ENCODE measurements around the gene PLCD4. TPM values are rescaled to one million over a fixed set of nuclear protein-coding genes. Genes with fewer than 3 reads are reported as not detected.

The PLCD4 gene
- total and polyA plus RNA-seq, 2 experiments from 2014 or later = 1.3 to 1.6 TPM

DNA sequence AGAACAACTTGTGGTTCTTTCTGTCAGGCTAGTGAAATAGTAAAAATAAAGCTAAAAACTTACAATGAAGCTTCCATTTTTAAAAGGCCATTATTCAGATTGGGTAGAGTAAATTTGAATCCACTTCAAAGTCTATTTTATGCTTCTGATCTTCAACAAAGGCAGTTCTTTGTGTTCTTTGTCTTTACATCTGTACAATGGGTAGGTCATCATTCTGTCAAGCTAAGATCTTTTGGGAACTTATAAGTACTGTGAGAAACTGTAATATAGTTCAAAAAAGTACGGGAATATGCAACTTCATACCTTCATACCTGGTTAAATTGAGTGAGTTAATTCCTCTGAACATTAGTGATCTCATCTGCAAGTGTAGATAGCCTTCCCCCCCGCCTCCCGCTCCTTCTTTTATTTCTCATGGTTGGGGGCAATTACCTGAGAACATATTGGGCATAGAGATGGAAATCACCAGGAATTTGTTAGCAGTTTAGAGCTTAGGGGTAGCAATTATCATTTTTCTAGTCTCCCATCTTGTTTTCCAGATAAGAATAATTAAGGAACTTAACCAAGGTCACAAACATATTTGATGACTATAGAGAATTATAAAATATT is 29.3 kb upstream of the PLCD4 start:
- WGBS, 2 experiments (ENCODE audit: low coverage in 1 of 2, low lambda C conversion rate in 2 of 2, missing lambda C conversion rate in 2 of 2) = 100% methylated on average over 3 of the region's 3 CpGs

DNA sequence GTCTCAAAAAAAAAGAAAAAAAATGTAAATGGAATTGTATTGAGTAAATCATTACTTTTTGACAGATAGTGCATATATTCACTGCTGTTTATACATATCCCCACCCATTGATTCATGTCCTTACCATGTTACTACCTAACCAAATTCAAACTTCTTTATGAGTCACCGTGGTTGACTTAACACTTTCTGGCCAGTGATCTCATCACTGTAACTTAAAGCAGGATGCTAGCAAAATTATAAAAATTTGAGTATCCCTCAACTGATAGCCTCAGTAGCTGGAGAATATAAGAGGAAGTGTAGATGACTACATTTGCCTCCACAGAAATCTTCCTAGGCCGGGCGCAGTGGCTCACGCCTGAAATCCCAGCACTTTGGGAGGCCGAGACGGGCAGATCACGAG is 25.6 kb upstream of the PLCD4 start:
- Histone ChIP-seq H3K4me1 (ENCODE audit: insufficient read depth) (peaks cover 18% of the 10 kb centered on the region), H3K4me3 (no peak overlapping the region), H2AFZ (no peak overlapping the region), H3K9me2 (ENCODE audit: insufficient read depth) (no peaks in the 10 kb centered on the region), H3K36me3 (ENCODE audit: low read depth) (peaks cover 40% of the 10 kb centered on the region), H3K4me2 (ENCODE audit: unreplicated experiment) (peak overlapping the region; percentile 24), H3F3A (ENCODE audit: insufficient read depth) (peaks cover 21% of the 10 kb centered on the region), H4K20me1 (ENCODE audit: insufficient read depth) (no peaks in the 10 kb centered on the region), H3K9me3 (ENCODE audit: low read depth) (no peaks in the 10 kb centered on the region), H3K9ac (peak overlapping the region; percentile 30; the same call in 1 of the 2 replicates), H3K27ac (peak overlapping the region; percentile 57), H3K79me2 (ENCODE audit: insufficient read depth) (peaks cover 80% of the 10 kb centered on the region), H3K27me3 (replicated peaks; ENCODE audit: insufficient read depth) (no peaks in the 10 kb centered on the region)
- DNase-seq = peak; percentile 94
- in situ Hi-C loops (cut with MboI) = no loop called here
- TF ChIP-seq EZH2 (IDR thresholded peaks at IDR 0.05; ENCODE audit: insufficient read depth, poor library complexity, severe bottlenecking) (no peak), EZH2phosphoT487 (IDR thresholded peaks at IDR 0.05; ENCODE audit: insufficient read depth, low read depth) (no peak)
- WGBS, 2 experiments (ENCODE audit: low coverage in 1 of 2, low lambda C conversion rate in 2 of 2, missing lambda C conversion rate in 2 of 2) = 55 to 65% methylated on average over 7 of the region's 7 CpGs

More for the DNA sequence above, 29.3 kb upstream of the PLCD4 start:
- Histone ChIP-seq H3K4me3 (no peak overlapping the region), H3K36me3 (ENCODE audit: low read depth) (peaks cover 31% of the 10 kb centered on the region), H3K9ac (no peak overlapping the region), H3K27me3 (replicated peaks; ENCODE audit: insufficient read depth) (no peaks in the 10 kb centered on the region), H3K27ac (no peak overlapping the region), H3K4me1 (ENCODE audit: insufficient read depth) (peaks cover 18% of the 10 kb centered on the region), H4K20me1 (ENCODE audit: insufficient read depth) (no peaks in the 10 kb centered on the region; the same call in 1 of the 2 replicates), H3K4me2 (ENCODE audit: unreplicated experiment) (no peak overlapping the region), H3K9me2 (ENCODE audit: insufficient read depth) (no peaks in the 10 kb centered on the region), H2AFZ (no peak overlapping the region), H3K79me2 (ENCODE audit: insufficient read depth) (peaks cover 93% of the 10 kb centered on the region), H3F3A (ENCODE audit: insufficient read depth) (peaks cover 21% of the 10 kb centered on the region), H3K9me3 (ENCODE audit: low read depth) (no peaks in the 10 kb centered on the region)
- TF ChIP-seq EZH2 (IDR thresholded peaks at IDR 0.05; ENCODE audit: insufficient read depth, poor library complexity, severe bottlenecking) (no peak), EZH2phosphoT487 (IDR thresholded peaks at IDR 0.05; ENCODE audit: insufficient read depth, low read depth) (no peak)
- DNase-seq = no peak
- in situ Hi-C loops (cut with MboI) = no loop called here

DNA sequence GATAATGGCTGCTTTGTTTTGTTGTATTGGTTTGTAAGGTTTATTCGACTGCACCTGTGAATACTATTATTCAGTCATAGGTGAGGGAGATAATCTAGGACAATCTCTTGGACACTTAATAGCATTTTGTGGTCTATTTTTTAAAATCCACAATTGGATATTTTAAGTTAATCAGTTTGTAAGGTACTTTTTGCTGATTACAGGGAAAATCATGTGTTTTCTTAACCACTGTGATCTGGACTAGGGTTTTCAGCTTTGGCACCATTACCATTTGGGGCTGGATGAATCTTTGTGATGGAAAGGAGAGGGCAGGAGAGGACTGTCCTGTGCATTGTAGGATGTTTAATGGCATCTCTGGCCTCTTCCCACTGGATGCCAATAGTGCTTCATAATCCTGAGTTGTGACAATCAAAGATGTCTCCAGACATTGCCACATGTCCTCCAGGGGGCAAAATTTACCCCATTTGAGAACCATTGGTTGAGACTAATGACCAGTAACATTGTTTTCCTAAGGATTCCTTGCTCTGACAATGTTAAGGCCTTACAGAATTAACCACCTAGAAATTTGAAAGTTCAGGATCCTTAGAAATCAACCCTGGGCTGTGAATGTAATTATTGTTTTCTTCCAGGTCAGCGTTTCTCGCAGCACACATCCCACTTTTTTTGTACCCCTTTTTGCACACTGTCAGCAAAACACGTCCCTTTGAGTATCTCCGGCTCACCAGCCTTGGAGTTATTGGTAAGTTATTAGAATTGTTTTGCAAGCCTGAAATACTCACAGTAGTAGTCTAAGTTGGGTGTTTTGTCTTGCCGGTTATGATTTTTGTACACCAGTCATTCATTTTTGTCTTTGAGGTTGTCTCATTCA is 23.5 kb upstream of the PLCD4 start:
- Histone ChIP-seq H4K20me1 (ENCODE audit: insufficient read depth) (no peaks in the 10 kb centered on the region), H3K4me2 (ENCODE audit: unreplicated experiment) (no peak overlapping the region), H3F3A (ENCODE audit: insufficient read depth) (peaks cover 21% of the 10 kb centered on the region), H3K9me2 (ENCODE audit: insufficient read depth) (no peaks in the 10 kb centered on the region), H2AFZ (no peak overlapping the region), H3K79me2 (ENCODE audit: insufficient read depth) (peaks cover 58% of the 10 kb centered on the region), H3K36me3 (ENCODE audit: low read depth) (peaks cover 54% of the 10 kb centered on the region), H3K27me3 (replicated peaks; ENCODE audit: insufficient read depth) (no peaks in the 10 kb centered on the region), H3K27ac (no peak overlapping the region), H3K4me3 (no peak overlapping the region), H3K4me1 (ENCODE audit: insufficient read depth) (peaks cover 18% of the 10 kb centered on the region), H3K9ac (no peak overlapping the region), H3K9me3 (ENCODE audit: low read depth) (no peaks in the 10 kb centered on the region)
- 94 to 97% methylated on average over 6 of the region's 6 CpGs for WGBS, 2 experiments (ENCODE audit: low coverage in 1 of 2, low lambda C conversion rate in 2 of 2, missing lambda C conversion rate in 2 of 2)
- TF ChIP-seq EZH2 (IDR thresholded peaks at IDR 0.05; ENCODE audit: insufficient read depth, poor library complexity, severe bottlenecking) = no peak
- no peak for TF ChIP-seq EZH2phosphoT487 (IDR thresholded peaks at IDR 0.05; ENCODE audit: insufficient read depth, low read depth)
- DNase-seq = no peak
- in situ Hi-C loops (cut with MboI) = no loop called here

DNA sequence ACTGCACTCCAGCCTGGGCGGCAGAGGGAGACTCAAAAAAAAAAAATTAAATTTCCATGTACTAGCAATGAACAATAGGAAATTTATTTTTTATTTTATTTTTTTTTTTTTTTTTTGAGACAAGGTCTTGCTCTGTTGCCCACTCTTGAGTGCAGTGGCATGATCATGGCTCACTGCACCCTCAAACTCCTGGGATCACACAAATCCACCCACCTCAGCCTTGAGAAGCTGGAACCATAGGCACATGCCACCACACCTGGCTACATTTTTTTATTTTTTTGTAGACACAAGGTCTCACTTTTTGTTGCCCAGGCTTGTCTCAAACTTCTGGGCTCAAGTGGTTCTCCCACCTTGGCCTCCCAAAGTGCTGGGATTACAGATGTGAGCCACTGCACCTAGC is 22.2 kb upstream of the PLCD4 start:
- no peaks in the 10 kb centered on the region for H3K9me3 ChIP-seq (ENCODE audit: low read depth)
- WGBS, 2 experiments (ENCODE audit: low coverage in 1 of 2, low lambda C conversion rate in 2 of 2, missing lambda C conversion rate in 2 of 2) = 100% methylated on average over 1 of the region's 1 CpG
- DNase-seq = no peak
- H3K4me2 ChIP-seq (ENCODE audit: unreplicated experiment) = no peak overlapping the region
- no peaks in the 10 kb centered on the region for H4K20me1 ChIP-seq (ENCODE audit: insufficient read depth)
- no peak overlapping the region for H3K4me3 ChIP-seq
- peaks cover 18% of the 10 kb centered on the region for H3K4me1 ChIP-seq (ENCODE audit: insufficient read depth)
- H3K27ac ChIP-seq = no peak overlapping the region
- H3K36me3 ChIP-seq (ENCODE audit: low read depth) = peaks cover 65% of the 10 kb centered on the region
- TF ChIP-seq EZH2phosphoT487 (IDR thresholded peaks at IDR 0.05; ENCODE audit: insufficient read depth, low read depth) = no peak
- TF ChIP-seq EZH2 (IDR thresholded peaks at IDR 0.05; ENCODE audit: insufficient read depth, poor library complexity, severe bottlenecking) = no peak
- H3K9ac ChIP-seq = no peak overlapping the region
- peaks cover 17% of the 10 kb centered on the region for H3F3A ChIP-seq (ENCODE audit: insufficient read depth)
- no peak overlapping the region for H2AFZ ChIP-seq
- in situ Hi-C loops (cut with MboI) = no loop called here
- no peaks in the 10 kb centered on the region for H3K9me2 ChIP-seq (ENCODE audit: insufficient read depth)
- H3K27me3 ChIP-seq (replicated peaks; ENCODE audit: insufficient read depth) = no peaks in the 10 kb centered on the region
- H3K79me2 ChIP-seq (ENCODE audit: insufficient read depth) = peaks cover 49% of the 10 kb centered on the region

All from GM23248 (cell line).